Vagina (tissue), 2 donors: Measurements from ENCODE around the gene SBK2.

Experiments
- CTCF ChIP-seq, 3 experiments: fragments of 450-650 bp in 2 of 3; fragments of 200-600 bp in 1 of 3; sonication (generic) in 1 of 3; IDR thresholded peaks; one replicate each; pipeline ENCODE4 v1.5.1; 2017 to 2019; ENCODE audit warnings: antibody characterized with exemption in 3 of 3, mild to moderate bottlenecking in 2 of 3, moderate library complexity in 2 of 3
- POLR2A ChIP-seq, 2 donors: fragments of 450-650 bp; IDR thresholded peaks; one replicate each; pipeline ENCODE4 v1.6.1; 2017; ENCODE audit warnings: antibody characterized with exemption in 2 of 2, mild to moderate bottlenecking in 2 of 2, moderate library complexity in 2 of 2

DNA sequence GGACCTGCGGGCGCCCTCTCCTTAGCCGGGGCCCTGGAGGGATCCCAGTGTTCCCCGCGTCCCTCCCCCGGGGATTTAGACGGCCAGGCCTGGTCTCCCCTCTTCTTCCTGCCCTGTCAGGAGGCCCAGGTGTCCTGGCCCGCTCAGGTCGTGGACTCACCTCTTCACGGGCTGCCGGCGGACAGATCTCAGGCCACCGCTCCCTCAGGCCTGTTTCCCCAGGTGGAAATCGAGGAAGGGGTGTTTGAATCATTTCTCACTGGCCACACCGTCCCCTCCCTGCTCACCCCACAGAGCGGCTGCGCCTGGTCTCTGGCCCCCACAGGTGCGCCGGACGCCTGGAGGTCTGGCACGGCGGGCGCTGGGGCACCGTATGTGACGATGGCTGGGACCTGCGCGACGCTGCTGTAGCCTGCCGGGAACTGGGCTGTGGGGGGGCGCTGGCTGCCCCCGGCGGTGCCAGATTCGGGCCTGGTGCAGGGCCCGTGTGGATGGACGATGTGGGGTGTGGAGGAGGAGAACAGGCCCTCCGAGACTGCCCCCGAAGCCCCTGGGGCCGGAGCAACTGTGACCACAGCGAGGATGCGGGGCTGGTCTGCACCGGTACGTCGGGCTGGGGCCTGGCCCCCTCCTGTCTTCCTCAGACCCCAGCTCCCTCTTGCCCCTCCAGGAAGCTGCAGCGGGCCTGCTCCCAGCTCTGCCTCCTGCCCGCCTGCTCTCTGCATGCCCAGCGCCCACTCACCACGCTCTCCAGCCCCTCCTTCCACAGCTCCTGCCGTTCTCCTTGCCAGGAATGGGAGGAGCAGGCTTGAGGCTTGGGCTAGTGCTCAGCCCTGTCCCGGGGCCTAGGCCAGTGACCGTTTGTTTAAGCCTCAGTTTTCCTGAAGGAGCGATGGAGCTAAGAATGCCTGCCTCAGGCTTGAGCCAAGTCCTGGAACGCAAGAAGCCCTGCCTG, 46.2 kb downstream of the SBK2 start:
- TF ChIP-seq CTCF (IDR thresholded peaks at IDR 0.05) (no peak), POLR2A (IDR thresholded peaks at IDR 0.05) (no peak)
